ENCODE results near the gene NCK2. TPM values are rescaled to one million over a fixed set of nuclear protein-coding genes. Genes with fewer than 3 reads are reported as not detected.

NCK2 gene
- total RNA-seq, 1 donor from 2014 or later = 82.9 TPM

GRCh38 chr2:105748566-105748965 lies 3.9 kb downstream of the NCK2 start:
- H3K36me3 ChIP-seq (ENCODE audit: control insufficient read depth, insufficient read depth, low read length) = no peaks in the 10 kb centered on the region
- no peak overlapping the region for H3K4me3 ChIP-seq (ENCODE audit: low read depth, low read length)
- H3K27me3 ChIP-seq (ENCODE audit: control insufficient read depth, insufficient read depth, low read length) = no peaks in the 10 kb centered on the region
- TF ChIP-seq CTCF (IDR thresholded peaks at IDR 0.05; ENCODE audit: insufficient read depth, low read length, poor library complexity, severe bottlenecking) = no peak
- no peak for DNase-seq (ENCODE audit: low read depth)

GRCh38 chr2:105749583-105750400 lies 5.1 kb downstream of the NCK2 start:
- no peak for TF ChIP-seq CTCF (IDR thresholded peaks at IDR 0.05; ENCODE audit: insufficient read depth, low read length, poor library complexity, severe bottlenecking)
- Histone ChIP-seq H3K36me3 (ENCODE audit: control insufficient read depth, insufficient read depth, low read length) (no peaks in the 10 kb centered on the region), H3K27me3 (ENCODE audit: control insufficient read depth, insufficient read depth, low read length) (no peaks in the 10 kb centered on the region), H3K4me3 (ENCODE audit: low read depth, low read length) (no peak overlapping the region)
- DNase-seq (ENCODE audit: low read depth) = no peak

GRCh38 chr2:105750735-105751134 lies 6.0 kb downstream of the NCK2 start:
- Histone ChIP-seq H3K4me3 (ENCODE audit: low read depth, low read length) (no peak overlapping the region), H3K36me3 (ENCODE audit: control insufficient read depth, insufficient read depth, low read length) (no peaks in the 10 kb centered on the region), H3K27me3 (ENCODE audit: control insufficient read depth, insufficient read depth, low read length) (no peaks in the 10 kb centered on the region)
- TF ChIP-seq CTCF (IDR thresholded peaks at IDR 0.05; ENCODE audit: insufficient read depth, low read length, poor library complexity, severe bottlenecking) = no peak
- DNase-seq (ENCODE audit: low read depth) = no peak

DNA sequence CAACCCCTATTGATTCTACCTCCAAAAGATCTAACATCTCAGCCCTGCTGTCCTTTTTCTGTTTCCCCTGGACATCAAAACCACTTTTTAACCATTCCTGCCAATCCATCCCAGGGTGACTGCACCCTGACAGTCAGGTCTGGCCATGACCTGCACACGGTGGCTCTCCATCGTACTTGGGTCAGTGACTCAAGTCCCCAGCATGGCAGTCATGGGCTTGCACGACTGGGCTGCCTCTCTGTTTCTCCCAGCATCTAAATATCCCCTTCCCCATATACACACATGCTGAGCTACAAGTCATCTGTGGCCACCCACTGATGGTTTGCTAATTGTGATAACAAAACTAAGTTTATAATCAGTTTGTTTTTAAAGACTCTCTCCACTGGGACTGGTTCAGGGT lies 6.6 kb downstream of the NCK2 start:
- Histone ChIP-seq H3K4me3 (ENCODE audit: low read depth, low read length) (no peak overlapping the region), H3K36me3 (ENCODE audit: control insufficient read depth, insufficient read depth, low read length) (no peaks in the 10 kb centered on the region), H3K27me3 (ENCODE audit: control insufficient read depth, insufficient read depth, low read length) (no peaks in the 10 kb centered on the region)
- no peak for DNase-seq (ENCODE audit: low read depth)
- no peak for TF ChIP-seq CTCF (IDR thresholded peaks at IDR 0.05; ENCODE audit: insufficient read depth, low read length, poor library complexity, severe bottlenecking)

- H3K4me3 ChIP-seq (ENCODE audit: low read depth, low read length) = no peak overlapping the region
- no peak for DNase-seq (ENCODE audit: low read depth)
- H3K36me3 ChIP-seq (ENCODE audit: control insufficient read depth, insufficient read depth, low read length) = no peaks in the 10 kb centered on the region
- no peak for TF ChIP-seq CTCF (IDR thresholded peaks at IDR 0.05; ENCODE audit: insufficient read depth, low read length, poor library complexity, severe bottlenecking)
- no peaks in the 10 kb centered on the region for H3K27me3 ChIP-seq (ENCODE audit: control insufficient read depth, insufficient read depth, low read length)
These were observed 8.1 kb downstream of the NCK2 start for GRCh38 chr2:105752691-105753358.
